GM12891 (cell line): ENCODE data around the gene SOD2.
"Not testable (repeated sequence)": the region's sequence is repeated elsewhere in the genome, so short reads cannot be mapped to it uniquely, and the experiment has no call there.

Experiments used
- DNase-seq: peaks from one replicate; pipeline ENCODE4 v3.0.0; 2011; ENCODE audit warnings: low spot score; ENCODE audit not compliant: insufficient read length
- FAIRE-seq: peaks from 2 replicates; lab custom pipeline; 2011; peaks lifted over from hg19 to GRCh38; lab: Jason Lieb, UNC
- PAX5 ChIP-seq: IDR thresholded peaks from 2 replicates; pipeline ENCODE4 v1.6.1; 2011; ENCODE audit warnings: low read length, moderate library complexity, mild to moderate bottlenecking; ENCODE audit not compliant: insufficient read depth, severe bottlenecking
- POLR2A ChIP-seq: IDR thresholded peaks from 2 replicates; pipeline ENCODE4 v1.6.1; 2011; ENCODE audit warnings: low read depth, low read length, control low read depth
- POLR2AphosphoS5 ChIP-seq: IDR thresholded peaks from 2 replicates; pipeline ENCODE4 v1.6.1; 2011; ENCODE audit warnings: low read depth, low read length, control low read depth
- POU2F2 ChIP-seq: IDR thresholded peaks from 2 replicates; pipeline ENCODE4 v1.6.1; 2011; ENCODE audit warnings: low read depth, mild to moderate bottlenecking, control low read depth, low read length, moderate library complexity
- SPI1 ChIP-seq: IDR thresholded peaks from 2 replicates; pipeline ENCODE4 v1.6.1; 2011; ENCODE audit warnings: low read depth, low read length, control low read depth
- TAF1 ChIP-seq: IDR thresholded peaks from 2 replicates; pipeline ENCODE4 v1.6.1; 2011; ENCODE audit warnings: low read depth, low read length, control low read depth

SOD2 gene

DNA sequence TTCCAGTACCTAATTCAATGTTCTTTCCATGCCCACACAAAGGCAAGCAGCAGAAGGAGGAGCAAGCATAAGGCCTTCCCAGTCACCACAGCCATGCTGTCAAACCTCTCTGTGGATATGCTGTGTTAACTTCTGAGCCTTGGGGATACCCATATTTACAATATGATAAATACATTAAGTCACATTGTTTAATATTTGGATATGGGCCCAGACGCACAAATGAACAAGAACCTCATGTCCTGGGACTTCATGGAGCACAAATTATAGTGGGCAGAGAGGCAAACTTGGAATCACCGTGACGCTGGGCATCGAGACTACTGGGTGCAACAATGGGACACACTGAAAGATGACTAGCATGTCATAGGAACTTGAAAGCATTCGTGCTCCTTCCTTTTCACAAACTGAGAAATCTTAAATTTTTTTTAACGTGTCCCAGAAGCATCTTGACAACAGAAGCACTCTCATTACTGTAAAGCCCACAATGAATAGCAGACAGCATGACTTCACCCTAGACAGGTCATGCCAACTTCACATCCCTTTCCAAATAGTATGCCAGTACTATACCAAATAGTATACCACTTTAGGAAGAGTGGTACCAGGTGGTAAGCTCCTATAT lies 16.0 kb downstream of the SOD2 start:
- TF ChIP-seq PAX5 (no peak), TAF1 (no peak), POLR2A (no peak), SPI1 (no peak), POLR2AphosphoS5 (no peak), POU2F2 (no peak)
- no peak for DNase-seq
- FAIRE-seq: no peak

DNA sequence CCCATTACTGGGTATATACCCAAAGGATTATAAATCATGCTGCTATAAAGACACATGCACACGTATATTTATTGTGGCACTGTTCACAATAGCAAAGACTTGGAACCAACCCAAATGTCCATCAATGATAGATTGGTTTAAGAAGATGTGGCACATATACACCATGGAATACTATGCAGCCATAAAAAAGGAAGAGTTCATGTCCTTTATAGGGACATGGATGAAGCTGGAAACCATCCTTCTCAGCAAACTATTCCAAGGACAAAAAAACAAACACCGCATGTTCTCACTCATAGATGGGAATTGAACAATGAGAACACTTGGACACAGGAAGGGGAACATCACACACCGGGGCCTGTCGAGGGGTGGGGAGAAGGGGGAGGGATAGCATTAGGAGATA lies 16.8 kb downstream of the SOD2 start:
- DNase-seq, FAIRE-seq: not testable (repeated sequence)

DNA sequence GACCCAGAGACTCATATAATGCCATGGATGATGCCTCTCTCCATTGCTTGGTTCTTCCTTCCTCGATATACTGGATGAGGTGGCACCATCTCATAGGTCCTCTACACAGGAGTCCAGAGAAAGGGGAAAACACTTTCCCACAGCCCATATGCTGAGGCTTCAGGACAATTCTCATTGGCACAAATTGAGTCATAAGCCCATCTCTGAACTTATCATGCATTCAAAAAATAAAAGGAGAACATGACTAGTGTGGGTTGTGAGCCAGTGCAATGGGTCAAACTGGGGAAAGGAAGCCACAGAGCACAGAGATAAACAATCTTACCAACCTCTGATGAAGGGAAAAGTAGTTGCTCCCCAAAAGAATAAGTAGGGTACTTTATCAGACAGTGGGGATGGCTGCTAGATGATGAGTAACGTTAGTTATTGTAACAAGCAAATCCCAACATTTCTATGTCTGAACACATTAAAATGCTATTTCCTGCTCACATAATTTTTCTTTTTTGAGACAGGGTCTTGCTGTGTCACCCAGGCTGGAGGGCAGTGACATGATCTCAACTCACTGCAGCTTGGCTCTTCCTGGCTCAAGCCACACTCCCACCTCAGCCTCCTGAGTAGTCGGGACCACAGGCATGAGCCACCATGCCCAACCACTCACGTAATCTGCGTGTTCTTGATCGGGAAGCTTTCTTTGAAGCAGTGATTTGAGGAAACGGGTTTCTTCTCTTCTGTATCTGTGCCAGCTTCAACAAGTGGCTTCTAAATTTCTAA lies 27.0 kb downstream of the SOD2 start:
- no peak for TF ChIP-seq TAF1
- TF ChIP-seq POU2F2: no peak
- no peak for TF ChIP-seq SPI1
- TF ChIP-seq POLR2A: no peak
- TF ChIP-seq POLR2AphosphoS5: no peak
- TF ChIP-seq PAX5: no peak
- FAIRE-seq (no peak), DNase-seq (no peak)

DNA sequence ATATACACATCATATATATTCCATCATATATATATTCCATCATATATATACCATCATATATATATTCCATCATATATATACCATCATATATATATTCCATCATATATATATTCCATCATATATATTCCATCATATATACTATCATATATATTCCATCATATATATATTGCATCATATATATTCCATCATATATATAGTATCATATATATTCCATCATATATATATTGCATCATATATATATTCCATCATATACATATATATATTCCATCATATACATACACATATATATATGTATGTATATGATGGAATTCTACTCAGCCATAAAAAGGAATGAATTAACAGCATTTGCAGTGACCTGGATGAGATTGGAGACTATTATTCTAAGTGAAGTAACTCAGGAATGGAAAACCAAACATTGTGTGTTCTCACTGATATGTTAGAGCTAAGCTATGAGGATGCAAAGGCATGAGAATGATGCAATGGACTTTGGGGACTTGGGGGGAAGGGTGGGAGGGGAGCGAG lies 29.6 kb downstream of the SOD2 start:
- not testable (repeated sequence) for FAIRE-seq, DNase-seq

DNA sequence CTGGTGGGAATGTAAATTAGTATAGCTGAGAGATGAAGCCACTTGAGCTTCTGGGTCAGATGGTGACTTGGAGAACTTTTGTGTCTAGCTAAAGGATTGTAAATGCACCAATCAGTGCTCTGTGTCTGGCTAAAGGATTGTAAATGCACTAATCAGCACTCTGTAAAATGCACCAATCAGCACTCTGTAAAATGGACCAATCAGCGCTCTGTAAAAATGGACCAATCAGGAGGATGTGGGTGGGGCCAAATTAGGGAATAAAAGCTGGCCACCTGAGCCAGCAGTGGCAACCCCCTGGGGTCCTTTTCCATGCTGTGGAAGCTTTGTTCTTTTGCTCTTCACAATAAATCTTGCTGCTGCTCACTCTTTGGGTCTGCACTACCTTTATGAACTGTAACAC lies 31.1 kb downstream of the SOD2 start:
- not testable (repeated sequence) for DNase-seq, FAIRE-seq

DNA sequence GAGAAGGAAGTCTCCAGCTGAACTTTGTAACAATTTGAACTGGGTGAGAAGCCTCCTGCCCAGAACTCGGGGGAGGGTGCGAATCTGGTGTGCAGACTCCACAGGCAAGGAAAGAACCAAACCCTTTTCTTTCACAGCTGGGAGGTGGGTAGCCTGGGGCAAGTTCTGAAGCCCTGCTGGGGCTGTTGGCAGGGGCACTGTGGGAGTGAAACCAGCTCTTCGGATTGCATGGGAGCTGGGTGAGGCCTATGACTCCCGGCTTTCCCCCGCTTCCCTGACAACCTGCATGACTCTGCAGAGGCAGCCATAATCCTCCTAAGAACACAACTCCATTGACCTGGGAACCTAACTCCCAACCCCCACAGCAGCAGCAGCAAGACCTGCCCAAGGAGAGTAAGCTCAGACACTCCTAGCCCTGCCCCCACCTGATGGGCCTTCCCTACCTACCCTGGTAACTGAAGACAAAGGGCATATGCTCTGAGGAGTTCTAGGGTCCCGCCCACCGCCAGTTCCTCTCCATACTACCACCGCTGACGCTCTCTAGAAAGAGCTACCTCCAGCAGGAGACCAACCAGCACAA lies 37.5 kb downstream of the SOD2 start:
- TF ChIP-seq POU2F2: no peak
- TF ChIP-seq POLR2AphosphoS5: no peak
- no peak for TF ChIP-seq TAF1
- no peak for TF ChIP-seq POLR2A
- TF ChIP-seq PAX5: no peak
- no peak for TF ChIP-seq SPI1
- FAIRE-seq (no peak), DNase-seq (no peak)

DNA sequence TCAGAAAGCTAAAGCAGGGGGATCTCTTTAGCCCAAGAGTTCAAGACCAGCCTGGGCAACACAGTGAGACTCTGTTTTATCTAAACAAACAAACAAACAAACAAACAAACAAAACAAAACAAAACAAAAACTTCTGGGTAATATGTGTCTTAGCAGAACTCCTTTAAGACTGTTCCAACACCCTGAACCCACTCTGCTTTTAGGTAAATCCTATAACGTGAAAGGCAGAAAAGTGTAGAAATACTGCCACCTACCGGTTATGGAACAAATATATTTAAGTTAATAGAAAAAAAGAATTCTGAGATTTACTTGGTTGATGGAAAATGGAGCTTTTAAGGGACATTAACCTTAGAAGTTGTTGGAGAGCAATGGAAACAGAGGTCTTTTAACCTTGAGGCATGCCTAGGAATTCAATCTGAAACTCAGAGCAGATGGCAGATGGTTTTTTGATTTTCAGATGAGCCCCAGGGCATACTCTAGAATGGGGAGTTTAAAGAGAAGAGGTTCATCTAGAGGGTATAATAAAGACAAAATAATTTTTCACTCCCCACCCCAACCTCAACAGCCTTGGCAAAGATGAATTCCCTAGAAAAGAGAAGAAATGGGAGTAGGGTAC lies 38.5 kb downstream of the SOD2 start:
- TF ChIP-seq POU2F2: no peak
- TF ChIP-seq SPI1: no peak
- TF ChIP-seq PAX5: no peak
- TF ChIP-seq POLR2A: no peak
- TF ChIP-seq POLR2AphosphoS5: no peak
- no peak for TF ChIP-seq TAF1
- peak; percentile 51 for FAIRE-seq
- DNase-seq: peak; percentile 29

DNA sequence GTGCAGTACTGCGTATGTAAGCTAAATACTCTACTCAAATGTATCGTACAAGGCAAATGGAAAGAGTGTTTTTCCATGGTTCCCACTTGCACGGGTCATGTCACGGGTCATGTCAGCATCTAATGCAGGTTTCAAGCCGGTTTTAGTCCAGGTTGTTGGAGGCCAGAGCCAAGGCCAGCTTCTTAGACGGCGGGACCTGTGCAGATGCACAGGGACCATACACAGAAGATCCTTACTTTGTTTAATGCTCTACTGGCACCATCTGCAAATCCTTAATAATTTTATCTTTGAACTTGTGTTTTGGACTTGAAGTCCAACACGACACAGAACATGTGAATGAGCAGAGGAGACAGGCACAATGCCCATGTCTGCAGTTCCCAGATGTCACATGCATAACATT lies 42.7 kb downstream of the SOD2 start:
- TF ChIP-seq TAF1: no peak
- TF ChIP-seq SPI1: no peak
- no peak for TF ChIP-seq PAX5
- no peak for TF ChIP-seq POLR2A
- DNase-seq (no peak), FAIRE-seq (no peak)

DNA sequence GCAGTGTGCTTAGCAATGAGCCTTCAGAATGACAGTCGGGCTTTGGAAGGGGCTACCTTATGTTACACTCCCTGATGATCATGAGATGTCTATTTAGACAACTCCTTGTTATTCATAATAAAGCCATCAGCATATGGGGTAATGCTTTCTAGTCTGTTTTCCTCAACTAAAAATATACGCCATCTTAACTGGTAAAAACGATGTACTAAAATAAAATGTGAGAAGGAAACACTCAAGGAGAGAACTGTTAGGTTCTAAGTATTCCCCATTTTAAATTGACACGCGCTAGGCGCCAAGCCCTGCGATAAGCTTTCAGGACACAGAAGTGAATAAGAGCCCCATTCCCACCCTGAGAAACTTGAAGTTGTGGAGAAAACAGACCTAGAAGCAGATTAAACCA lies 43.6 kb downstream of the SOD2 start:
- DNase-seq (no peak), FAIRE-seq (no peak)
- no peak for TF ChIP-seq SPI1
- TF ChIP-seq POU2F2: no peak
- TF ChIP-seq POLR2AphosphoS5: no peak
- TF ChIP-seq PAX5: no peak
- no peak for TF ChIP-seq POLR2A
- TF ChIP-seq TAF1: no peak

DNA sequence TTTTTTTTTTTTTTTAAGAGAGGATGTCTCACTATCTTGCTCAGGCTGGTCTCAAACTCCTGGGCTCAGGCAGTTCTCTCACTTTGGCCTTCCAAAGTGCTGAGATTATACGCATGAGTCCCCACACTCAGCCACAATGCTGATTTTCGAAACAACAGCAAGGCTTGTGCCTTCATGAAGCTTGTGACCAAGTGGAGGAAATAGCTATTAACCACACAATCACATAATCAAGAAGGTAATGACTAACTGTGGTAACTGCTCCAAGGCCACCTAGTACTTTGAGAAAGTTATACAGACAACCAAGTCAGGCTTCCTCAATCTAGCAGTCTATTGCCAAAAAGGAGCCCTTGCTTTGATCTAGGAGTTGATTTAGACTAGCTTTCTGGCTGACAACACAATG lies 46.3 kb downstream of the SOD2 start:
- DNase-seq: no peak
- peak; percentile 50 for FAIRE-seq
- TF ChIP-seq POU2F2: no peak
- no peak for TF ChIP-seq POLR2A
- TF ChIP-seq PAX5: no peak
- peak; percentile 18; the same call in 1 of the 2 replicates for TF ChIP-seq SPI1
